HepG2 (cell line): ENCODE results near the gene ZNF281. TPM values are rescaled to one million over a fixed set of nuclear protein-coding genes. Genes with fewer than 3 reads are reported as not detected.
A peak's percentile ranks its signal among the peaks of the same experiment; 100 is the strongest.

Experiments
- ASH2L ChIP-seq: fragments of 300-600, 200-600 bp; sonication (generic); IDR thresholded peaks from 2 replicates; pipeline ENCODE4 v1.7.0; 2017; ENCODE audit warnings: low read depth, mild to moderate bottlenecking, moderate library complexity, mixed read lengths, low read length; ENCODE audit not compliant: insufficient read length
- CEBPG ChIP-seq: IDR thresholded peaks from 2 replicates; pipeline ENCODE4 v1.6.1; 2016
- CREB1 ChIP-seq, 2 experiments: fragments of 450-650 bp in 1 of 2; IDR thresholded peaks; 2 replicates each; pipeline ENCODE4 v1.6.1; 2016 to 2017; ENCODE audit warnings: control low read depth in 1 of 2, mild to moderate bottlenecking in 1 of 2, missing compliant biosample characterization in 1 of 2, missing genetic modification characterization in 1 of 2
- FOSL2 ChIP-seq: sonication (generic); formaldehyde crosslinking; IDR thresholded peaks from 2 replicates; pipeline ENCODE4 v1.4.0; 2020; ENCODE audit warnings: missing genetic modification reagents
- HNF4A ChIP-seq: sonication (generic); formaldehyde crosslinking; IDR thresholded peaks from 2 replicates; pipeline ENCODE4 v1.4.0; 2020; ENCODE audit warnings: missing genetic modification reagents
- JUNB ChIP-seq: sonication (generic); formaldehyde crosslinking; IDR thresholded peaks from 2 replicates; pipeline ENCODE4 v1.8.0; 2022; ENCODE audit warnings: missing genetic modification reagents, mild to moderate bottlenecking, borderline replicate concordance
- KAT8 ChIP-seq: IDR thresholded peaks from 2 replicates; pipeline ENCODE4 v1.6.1; 2016; ENCODE audit warnings: missing genetic modification reagents, missing compliant biosample characterization
- MBD4 ChIP-seq: IDR thresholded peaks from 2 replicates; pipeline ENCODE4 v1.6.1; 2012; ENCODE audit warnings: low read length, inconsistent platforms, borderline replicate concordance
- MIER3 ChIP-seq: IDR thresholded peaks from 2 replicates; pipeline ENCODE4 v1.6.1; 2016; ENCODE audit warnings: missing compliant biosample characterization, borderline replicate concordance
- MIXL1 ChIP-seq: IDR thresholded peaks from 2 replicates; pipeline ENCODE4 v1.6.1; 2016
- NR2F2 ChIP-seq: IDR thresholded peaks from 2 replicates; pipeline ENCODE4 v1.6.1; 2012; ENCODE audit warnings: low read depth, inconsistent platforms, borderline replicate concordance
- ZNF24 ChIP-seq: fragments of 450-650 bp; IDR thresholded peaks from 2 replicates; pipeline ENCODE4 v1.6.1; 2017; ENCODE audit warnings: antibody characterized with exemption, mild to moderate bottlenecking
- ZSCAN5A ChIP-seq: sonication (generic); formaldehyde crosslinking; IDR thresholded peaks from 2 replicates; pipeline ENCODE4 v1.8.0; 2022; ENCODE audit warnings: mild to moderate bottlenecking, missing genetic modification reagents, borderline replicate concordance
- polyA plus RNA-seq, 8 experiments: library from polyadenylated mRNA; depleted of rRNA in 3 of 8; stranded (reverse) in 7 of 8; unstranded in 1 of 8; fragments of >200 nt; fragmentation: Illumina TruSeq in 4 of 8; extraction: Trizol in 4 of 8; gene quantifications; 2 replicates each; pipeline versions ENCODE4 v1.2.1 to v1.2.3, GENCODE V29; 2011 to 2016; ENCODE audit warnings: low read depth in 4 of 8, missing spikeins in 1 of 8, mixed read lengths in 1 of 8; ENCODE audit not compliant: insufficient read depth in 1 of 8
- total RNA-seq, 5 experiments: library from RNA; depleted of rRNA; stranded (reverse); fragments of >200 nt; fragmentation: Illumina TruSeq; extraction: Trizol; gene quantifications; 2 replicates each; pipeline ENCODE4 v1.2.3, GENCODE V29; 2016; ENCODE audit warnings: low read depth in 1 of 5
- TF ChIP-seq, protein P1 (sequence below): sonication (generic); formaldehyde crosslinking; IDR thresholded peaks from 2 replicates; pipeline ENCODE4 v1.5.0; 2020; ENCODE audit warnings: mild to moderate bottlenecking, missing genetic modification reagents, borderline replicate concordance
- TF ChIP-seq, protein P2 (sequence below): sonication (generic); formaldehyde crosslinking; conservative IDR thresholded peaks from 2 replicates; pipeline ENCODE4 v1.8.1; 2023; ENCODE audit warnings: missing genetic modification reagents
- TF ChIP-seq, protein P3 (sequence below): sonication (generic); formaldehyde crosslinking; IDR thresholded peaks from 2 replicates; pipeline ENCODE4 v1.4.0; 2020; ENCODE audit warnings: missing genetic modification reagents
- TF ChIP-seq, protein P4 (sequence below): sonication (generic); formaldehyde crosslinking; IDR thresholded peaks from 2 replicates; pipeline ENCODE4 v1.5.0; 2020; ENCODE audit warnings: mild to moderate bottlenecking, missing genetic modification reagents

ZNF281 gene
- total and polyA plus RNA-seq, 2 of the 13 experiments (the other 11 are each of a cell fraction or from before 2014, with no cell fraction given): 7.7 to 20.6 TPM

- TF ChIP-seq, protein P1, sequence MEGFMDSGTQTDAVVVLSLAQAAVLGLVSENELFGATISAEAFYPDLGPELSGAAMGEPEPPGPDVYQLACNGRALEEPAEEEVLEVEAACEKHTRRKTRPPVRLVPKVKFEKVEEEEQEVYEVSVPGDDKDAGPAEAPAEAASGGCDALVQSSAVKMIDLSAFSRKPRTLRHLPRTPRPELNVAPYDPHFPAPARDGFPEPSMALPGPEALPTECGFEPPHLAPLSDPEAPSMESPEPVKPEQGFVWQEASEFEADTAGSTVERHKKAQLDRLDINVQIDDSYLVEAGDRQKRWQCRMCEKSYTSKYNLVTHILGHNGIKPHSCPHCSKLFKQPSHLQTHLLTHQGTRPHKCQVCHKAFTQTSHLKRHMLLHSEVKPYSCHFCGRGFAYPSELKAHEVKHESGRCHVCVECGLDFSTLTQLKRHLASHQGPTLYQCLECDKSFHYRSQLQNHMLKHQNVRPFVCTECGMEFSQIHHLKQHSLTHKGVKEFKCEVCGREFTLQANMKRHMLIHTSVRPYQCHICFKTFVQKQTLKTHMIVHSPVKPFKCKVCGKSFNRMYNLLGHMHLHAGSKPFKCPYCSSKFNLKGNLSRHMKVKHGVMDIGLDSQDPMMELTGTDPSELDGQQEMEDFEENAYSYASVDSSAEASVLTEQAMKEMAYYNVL: no peak
- TF ChIP-seq, protein P2, sequence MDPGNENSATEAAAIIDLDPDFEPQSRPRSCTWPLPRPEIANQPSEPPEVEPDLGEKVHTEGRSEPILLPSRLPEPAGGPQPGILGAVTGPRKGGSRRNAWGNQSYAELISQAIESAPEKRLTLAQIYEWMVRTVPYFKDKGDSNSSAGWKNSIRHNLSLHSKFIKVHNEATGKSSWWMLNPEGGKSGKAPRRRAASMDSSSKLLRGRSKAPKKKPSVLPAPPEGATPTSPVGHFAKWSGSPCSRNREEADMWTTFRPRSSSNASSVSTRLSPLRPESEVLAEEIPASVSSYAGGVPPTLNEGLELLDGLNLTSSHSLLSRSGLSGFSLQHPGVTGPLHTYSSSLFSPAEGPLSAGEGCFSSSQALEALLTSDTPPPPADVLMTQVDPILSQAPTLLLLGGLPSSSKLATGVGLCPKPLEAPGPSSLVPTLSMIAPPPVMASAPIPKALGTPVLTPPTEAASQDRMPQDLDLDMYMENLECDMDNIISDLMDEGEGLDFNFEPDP (CRISPR knock-in tag): no peak
- TF ChIP-seq CREB1 (IDR thresholded peaks at IDR 0.05) (no peak), CREB1 (CRISPR knock-in tag; IDR thresholded peaks at IDR 0.05) (peak; percentile 39; the same call in 1 of the 2 replicates), NR2F2 (peak; percentile 47; the same call in 1 of the 2 replicates), HNF4A (peak; percentile 21; the same call in 1 of the 2 replicates), MIXL1 (CRISPR knock-in tag) (0 out of 2 replicates have a peak, but pooled peaks have one; percentile 15), JUNB (CRISPR knock-in tag) (0 out of 2 replicates have a peak, but pooled peaks have one; percentile 39), ASH2L (peak; percentile 45), FOSL2 (CRISPR knock-in tag) (peak; percentile 43; the same call in 1 of the 2 replicates), KAT8 (CRISPR knock-in tag) (0 out of 2 replicates have a peak, but pooled peaks have one; percentile 8), ZSCAN5A (0 out of 2 replicates have a peak, but pooled peaks have one; percentile 12), ZNF24 (no peak), MBD4 (peak; percentile 69; the same call in 1 of the 2 replicates), CEBPG (peak; percentile 23; the same call in 1 of the 2 replicates), MIER3 (CRISPR knock-in tag) (peak; percentile 31; the same call in 1 of the 2 replicates)
- TF ChIP-seq, protein P3, sequence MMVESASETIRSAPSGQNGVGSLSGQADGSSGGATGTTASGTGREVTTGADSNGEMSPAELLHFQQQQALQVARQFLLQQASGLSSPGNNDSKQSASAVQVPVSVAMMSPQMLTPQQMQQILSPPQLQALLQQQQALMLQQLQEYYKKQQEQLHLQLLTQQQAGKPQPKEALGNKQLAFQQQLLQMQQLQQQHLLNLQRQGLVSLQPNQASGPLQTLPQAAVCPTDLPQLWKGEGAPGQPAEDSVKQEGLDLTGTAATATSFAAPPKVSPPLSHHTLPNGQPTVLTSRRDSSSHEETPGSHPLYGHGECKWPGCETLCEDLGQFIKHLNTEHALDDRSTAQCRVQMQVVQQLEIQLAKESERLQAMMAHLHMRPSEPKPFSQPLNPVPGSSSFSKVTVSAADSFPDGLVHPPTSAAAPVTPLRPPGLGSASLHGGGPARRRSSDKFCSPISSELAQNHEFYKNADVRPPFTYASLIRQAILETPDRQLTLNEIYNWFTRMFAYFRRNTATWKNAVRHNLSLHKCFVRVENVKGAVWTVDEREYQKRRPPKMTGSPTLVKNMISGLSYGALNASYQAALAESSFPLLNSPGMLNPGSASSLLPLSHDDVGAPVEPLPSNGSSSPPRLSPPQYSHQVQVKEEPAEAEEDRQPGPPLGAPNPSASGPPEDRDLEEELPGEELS (CRISPR knock-in tag): peak; percentile 75; the same call in 1 of the 2 replicates
- TF ChIP-seq, protein P4, sequence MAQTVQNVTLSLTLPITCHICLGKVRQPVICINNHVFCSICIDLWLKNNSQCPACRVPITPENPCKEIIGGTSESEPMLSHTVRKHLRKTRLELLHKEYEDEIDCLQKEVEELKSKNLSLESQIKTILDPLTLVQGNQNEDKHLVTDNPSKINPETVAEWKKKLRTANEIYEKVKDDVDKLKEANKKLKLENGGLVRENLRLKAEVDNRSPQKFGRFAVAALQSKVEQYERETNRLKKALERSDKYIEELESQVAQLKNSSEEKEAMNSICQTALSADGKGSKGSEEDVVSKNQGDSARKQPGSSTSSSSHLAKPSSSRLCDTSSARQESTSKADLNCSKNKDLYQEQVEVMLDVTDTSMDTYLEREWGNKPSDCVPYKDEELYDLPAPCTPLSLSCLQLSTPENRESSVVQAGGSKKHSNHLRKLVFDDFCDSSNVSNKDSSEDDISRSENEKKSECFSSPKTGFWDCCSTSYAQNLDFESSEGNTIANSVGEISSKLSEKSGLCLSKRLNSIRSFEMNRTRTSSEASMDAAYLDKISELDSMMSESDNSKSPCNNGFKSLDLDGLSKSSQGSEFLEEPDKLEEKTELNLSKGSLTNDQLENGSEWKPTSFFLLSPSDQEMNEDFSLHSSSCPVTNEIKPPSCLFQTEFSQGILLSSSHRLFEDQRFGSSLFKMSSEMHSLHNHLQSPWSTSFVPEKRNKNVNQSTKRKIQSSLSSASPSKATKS (CRISPR knock-in tag): no peak
Observed at GRCh38 chr1:200373811-200374231, 36.0 kb downstream of the ZNF281 start (continued).
